K562 (cell line): ENCODE measurements around the gene VPREB3. TPM values are rescaled to one million over a fixed set of nuclear protein-coding genes. Genes with fewer than 3 reads are reported as not detected.

Source experiments
- ATAC-seq: fragments of 200-7000 bp; cut with Tn5 transposase; 3 replicates; pipeline ENCODE4 v1.9.1; 2020; ENCODE audit warnings: moderate library complexity
- BruUV-seq: library from RNA; stranded (reverse); fragments of 400-500 nt; replicated peaks from 2 replicates; lab custom pipeline; 2021; lab: Mats Ljungman, UMichigan
- CTCF ChIA-PET: fragments of 300-600 bp; formaldehyde crosslinking; extraction: SDS; loops from one replicate; lab custom pipeline; 2021; ENCODE audit warnings: low intra/inter-chr PET ratio; lab: Yijun Ruan, JAX
- POLR2A ChIA-PET: fragments of 300-600, 350-650 bp; sonication (Branson Sonifier 250); formaldehyde crosslinking; extraction: SDS; loops from one replicate; lab custom pipeline; 2021; ENCODE audit warnings: antibody characterized with exemption, inconsistent platforms; lab: Yijun Ruan, JAX
- DNase-seq, 4 experiments: peaks; one replicate each; pipeline versions ENCODE4 v3.0.0 to v3.0.0-alpha.2; 2011 to 2018; ENCODE audit warnings: low spot score in 3 of 4, mixed read lengths in 3 of 4; ENCODE audit errors: extremely low read depth in 1 of 4
- FAIRE-seq: peaks from 2 replicates; lab custom pipeline; 2011; peaks lifted over from hg19 to GRCh38; lab: Jason Lieb, UNC
- H2AFZ ChIP-seq: 2 replicates; pipeline ENCODE4 v1.6.0; 2011; ENCODE audit warnings: low read depth, low read length, control low read depth, inconsistent platforms
- H3K27ac ChIP-seq: fragments of 200-600 bp; 3 replicates; pipeline ENCODE4 v1.8.0; 2011; ENCODE audit warnings: low read depth, mild to moderate bottlenecking, control low read depth, inconsistent platforms, low read length, moderate library complexity, mixed read lengths; ENCODE audit errors: extremely low read depth
- H3K27me3 ChIP-seq, 2 experiments: fragments of 300-600 bp in 1 of 2; 2 replicates in 1 of 2; 3 replicates in 1 of 2; pipeline versions ENCODE4 v1.6.0 to v1.8.0; 2011; ENCODE audit warnings: inconsistent platforms in 2 of 2, low read length in 2 of 2, mild to moderate bottlenecking in 1 of 2, mixed read lengths in 1 of 2, moderate library complexity in 1 of 2; ENCODE audit not compliant: control insufficient read depth in 2 of 2, insufficient read depth in 2 of 2
- H3K36me3 ChIP-seq: fragments of 300-600 bp; 3 replicates; pipeline ENCODE4 v1.8.0; 2011; ENCODE audit warnings: mild to moderate bottlenecking, low read length, inconsistent platforms; ENCODE audit not compliant: control insufficient read depth, insufficient read depth
- H3K4me1 ChIP-seq, 2 experiments: fragments of 200-600 bp in 1 of 2; replicated peaks in 1 of 2; 2 replicates in 1 of 2; 3 replicates in 1 of 2; pipeline versions ENCODE4 v1.5.1 to v1.8.0; 2011; ENCODE audit warnings: inconsistent platforms in 2 of 2, low read length in 2 of 2, mild to moderate bottlenecking in 1 of 2, mixed read lengths in 1 of 2, moderate library complexity in 1 of 2; ENCODE audit not compliant: control insufficient read depth in 2 of 2, insufficient read depth in 2 of 2
- H3K4me2 ChIP-seq: 2 replicates; pipeline ENCODE4 v1.6.1; 2011; ENCODE audit warnings: low read length, control low read depth, inconsistent platforms, mixed read lengths; ENCODE audit not compliant: insufficient read depth
- H3K4me3 ChIP-seq: fragments of 200-600 bp; sonication (generic), shearing (Covaris generic); 2 replicates; pipeline ENCODE4 v1.5.1; 2016; ENCODE audit warnings: control low read depth, inconsistent platforms
- H3K79me2 ChIP-seq: fragments of 200-600 bp; 3 replicates; pipeline ENCODE4 v1.8.0; 2011; ENCODE audit warnings: low read length, inconsistent platforms; ENCODE audit not compliant: control insufficient read depth, insufficient read depth
- H3K9ac ChIP-seq, 2 experiments: 2 replicates each; pipeline versions ENCODE4 v1.6.0 to v1.6.1; 2011; ENCODE audit warnings: low read depth in 2 of 2, low read length in 2 of 2, control low read depth in 1 of 2, inconsistent platforms in 1 of 2, mild to moderate bottlenecking in 1 of 2, mixed read lengths in 1 of 2; ENCODE audit not compliant: insufficient read depth in 1 of 2
- H3K9me1 ChIP-seq: one replicate; pipeline ENCODE4 v1.6.0; 2011; ENCODE audit warnings: inconsistent platforms, mild to moderate bottlenecking, low read length, moderate library complexity; ENCODE audit not compliant: control insufficient read depth, insufficient read depth
- H3K9me3 ChIP-seq: replicated peaks from 2 replicates; pipeline ENCODE4 v1.5.1; 2011; ENCODE audit warnings: low read depth, low read length, inconsistent platforms; ENCODE audit not compliant: control insufficient read depth, insufficient read depth
- H4K20me1 ChIP-seq: replicated peaks from 2 replicates; pipeline ENCODE4 v1.6.1; 2011; ENCODE audit warnings: low read length, inconsistent platforms, mixed read lengths; ENCODE audit not compliant: control insufficient read depth, insufficient read depth
- AFF1 ChIP-seq, 2 experiments: fragments of 450-650 bp; IDR thresholded peaks; 2 replicates each; pipeline ENCODE4 v1.6.1; 2018; ENCODE audit warnings: mild to moderate bottlenecking in 2 of 2, low read depth in 1 of 2; ENCODE audit not compliant: partially characterized antibody in 2 of 2
- CBFB ChIP-seq: sonication (generic); formaldehyde crosslinking; IDR thresholded peaks from 2 replicates; pipeline ENCODE4 v1.4.0; 2020; ENCODE audit warnings: mild to moderate bottlenecking, missing genetic modification reagents
- CTBP1 ChIP-seq: fragments of 450-650 bp; IDR thresholded peaks from 2 replicates; pipeline ENCODE4 v1.6.1; 2016; ENCODE audit warnings: borderline replicate concordance
- FOXM1 ChIP-seq, 2 experiments: fragments of 450-650 bp in 1 of 2; sonication (generic) in 1 of 2; formaldehyde crosslinking in 1 of 2; IDR thresholded peaks; 2 replicates each; pipeline versions ENCODE4 v1.6.1 to v1.9.0; 2017 to 2022; ENCODE audit warnings: low read depth in 2 of 2, mild to moderate bottlenecking in 2 of 2, missing genetic modification reagents in 1 of 2, moderate library complexity in 1 of 2
- ILF3 ChIP-seq: fragments of 450-650 bp; IDR thresholded peaks from 2 replicates; pipeline ENCODE4 v1.6.1; 2018; ENCODE audit warnings: antibody characterized with exemption, mild to moderate bottlenecking, moderate library complexity, borderline replicate concordance
- MEIS2 ChIP-seq: fragments of 450-650 bp; IDR thresholded peaks from 2 replicates; pipeline ENCODE4 v1.6.1; 2014; ENCODE audit warnings: mild to moderate bottlenecking; ENCODE audit not compliant: partially characterized antibody
- NCOA6 ChIP-seq: fragments of 450-650 bp; IDR thresholded peaks from 2 replicates; pipeline ENCODE4 v1.6.1; 2017; ENCODE audit warnings: mild to moderate bottlenecking
- NR3C1 ChIP-seq: sonication (generic); formaldehyde crosslinking; IDR thresholded peaks from 2 replicates; pipeline ENCODE4 v1.8.1; 2022; ENCODE audit warnings: missing genetic modification reagents
- RFX7 ChIP-seq: fragments of 250-450 bp; sonication (Bioruptor Pico); IDR thresholded peaks from 2 replicates; pipeline ENCODE4 v1.5.1; 2021; ENCODE audit warnings: mild to moderate bottlenecking
- TOE1 ChIP-seq, 2 experiments: fragments of 450-650 bp in 1 of 2; sonication (generic) in 1 of 2; formaldehyde crosslinking in 1 of 2; IDR thresholded peaks; 2 replicates each; pipeline versions ENCODE4 v1.7.1 to v1.8.0; 2016 to 2022; ENCODE audit warnings: borderline replicate concordance in 2 of 2, mild to moderate bottlenecking in 2 of 2, antibody characterized with exemption in 1 of 2, inconsistent platforms in 1 of 2, low read depth in 1 of 2, missing genetic modification reagents in 1 of 2, moderate library complexity in 1 of 2
- ZC3H4 ChIP-seq: sonication (generic); formaldehyde crosslinking; IDR thresholded peaks from 2 replicates; pipeline ENCODE4 v1.9.0; 2021; ENCODE audit warnings: missing genetic modification reagents, borderline replicate concordance
- ZFP91 ChIP-seq: sonication (generic); formaldehyde crosslinking; IDR thresholded peaks from 2 replicates; pipeline ENCODE4 v1.8.0; 2022; ENCODE audit warnings: mild to moderate bottlenecking, missing genetic modification reagents
- WGBS: fragments of 100-300 bp; shearing (Covaris generic); methylation state at CpG from one replicate; pipeline ENCODE4 v1.1.6; 2016; ENCODE audit warnings: low coverage, mixed read lengths; ENCODE audit not compliant: insufficient coverage; ENCODE audit errors: missing lambda C conversion rate; 5-methylcytosine and 5-hydroxymethylcytosine counted together
- in situ Hi-C: fragments of 300-500 bp; cut with MboI; formaldehyde crosslinking; loops from 4 replicates; pipeline ENCODE4 v1.15.0; 2018; ENCODE audit warnings: inconsistent platforms, mixed read lengths
- intact Hi-C: fragments of 100-400 bp; cut with micrococcal nuclease; formaldehyde crosslinking; loops from 2 replicates; pipeline ENCODE4 v1.14.2; 2022
- polyA plus RNA-seq, 8 experiments: library from polyadenylated mRNA; depleted of rRNA in 4 of 8; stranded (reverse) in 5 of 8; unstranded in 3 of 8; fragments of >200 nt; fragmentation: Nextera tagmentation in 2 of 8; fragmentation: Illumina TruSeq in 1 of 8; extraction: Ambion mirVana in 2 of 8; extraction: Trizol in 1 of 8; gene quantifications; 2 replicates each; pipeline versions ENCODE4 v1.2.1 to v1.2.3, GENCODE V29; 2011 to 2014; ENCODE audit warnings: inconsistent platforms in 1 of 8, missing spikeins in 1 of 8
- total RNA-seq, 7 experiments: library from RNA; depleted of rRNA in 6 of 7; stranded (reverse); fragments of >200 nt in 6 of 7; fragmentation: Illumina TruSeq in 2 of 7; extraction: Trizol in 2 of 7; gene quantifications; 2 replicates each; pipeline versions ENCODE4 v1.2.1 to v1.2.3, GENCODE V29; 2011 to 2021; ENCODE audit warnings: low replicate concordance in 1 of 7
- TF ChIP-seq, protein P1 (sequence below), 2 experiments: IDR thresholded peaks in 1 of 2; conservative IDR thresholded peaks in 1 of 2; 2 replicates each; pipeline ENCODE4 v1.6.1; 2016; ENCODE audit warnings: low read depth in 2 of 2, mild to moderate bottlenecking in 1 of 2, missing compliant biosample characterization in 1 of 2, missing genetic modification characterization in 1 of 2, moderate library complexity in 1 of 2

The VPREB3 gene
- total and polyA plus RNA-seq, 9 of the 15 experiments (the other 6 are each of a cell fraction or from before 2014, with no cell fraction given): 0.14 to 0.71 (median 0.20) TPM; not detected in 6

GRCh38 chr22:23720855-23721254 is 33.4 kb downstream of the VPREB3 start:
- no peaks in the 10 kb centered on the region for H3K9me1 ChIP-seq
- DNase-seq (no peak), ATAC-seq (no peak), FAIRE-seq (no peak)
- H3K9ac ChIP-seq: no peak overlapping the region; a peak in 1 of 4 replicates
- BruUV-seq: no TSS peak
- H4K20me1 ChIP-seq: no peaks in the 10 kb centered on the region
- peaks cover 14% of the 10 kb centered on the region for H3K79me2 ChIP-seq
- ChIA-PET POLR2A (no interaction called here), CTCF (no interaction called here)
- H3K4me2 ChIP-seq: no peak overlapping the region
- peaks cover 5 to 16% of the 10 kb centered on the region in 2 experiments; a peak in 4 of 5 replicates for H3K4me1 ChIP-seq
- H3K27me3 ChIP-seq: no peaks in the 10 kb centered on the region
- intact Hi-C loops: no loop called here
- H3K9me3 ChIP-seq: no peaks in the 10 kb centered on the region
- H3K36me3 ChIP-seq: no peaks in the 10 kb centered on the region
- no peak overlapping the region for H3K4me3 ChIP-seq
- no peak overlapping the region for H3K27ac ChIP-seq
- 8% methylated on average over 5 of the region's 6 CpGs for WGBS
- H2AFZ ChIP-seq: no peak overlapping the region
- in situ Hi-C loops: no loop called here
- TF ChIP-seq FOXM1 (IDR thresholded peaks at IDR 0.05; ENCODE audit: low read depth) (no peak), FOXM1 (CRISPR knock-in tag; IDR thresholded peaks at IDR 0.05; ENCODE audit: low read depth) (no peak), ZC3H4 (no peak), AFF1 (IDR thresholded peaks at IDR 0.05; ENCODE audit: low read depth in 1 of 2, partially characterized antibody in 2 of 2) (no peak), RFX7 (CRISPR knock-in tag) (no peak), CTBP1 (no peak), TOE1 (IDR thresholded peaks at IDR 0.05; ENCODE audit: borderline replicate concordance) (no peak), TOE1 (CRISPR knock-in tag; IDR thresholded peaks at IDR 0.05; ENCODE audit: borderline replicate concordance, low read depth) (no peak), MEIS2 (peak; percentile 50), CBFB (no peak), ZFP91 (CRISPR knock-in tag) (no peak), ILF3 (no peak), NR3C1 (CRISPR knock-in tag) (no peak), NCOA6 (no peak)
- TF ChIP-seq, protein P1, sequence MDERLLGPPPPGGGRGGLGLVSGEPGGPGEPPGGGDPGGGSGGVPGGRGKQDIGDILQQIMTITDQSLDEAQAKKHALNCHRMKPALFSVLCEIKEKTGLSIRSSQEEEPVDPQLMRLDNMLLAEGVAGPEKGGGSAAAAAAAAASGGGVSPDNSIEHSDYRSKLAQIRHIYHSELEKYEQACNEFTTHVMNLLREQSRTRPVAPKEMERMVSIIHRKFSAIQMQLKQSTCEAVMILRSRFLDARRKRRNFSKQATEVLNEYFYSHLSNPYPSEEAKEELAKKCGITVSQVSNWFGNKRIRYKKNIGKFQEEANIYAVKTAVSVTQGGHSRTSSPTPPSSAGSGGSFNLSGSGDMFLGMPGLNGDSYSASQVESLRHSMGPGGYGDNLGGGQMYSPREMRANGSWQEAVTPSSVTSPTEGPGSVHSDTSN (CRISPR knock-in tag; IDR thresholded peaks at IDR 0.05; ENCODE audit: low read depth): no peak
- TF ChIP-seq, protein P1 (tag; conservative IDR thresholded peaks at IDR 0.05; ENCODE audit: low read depth): peak; percentile 47; the same call in 1 of the 2 replicates
